HPDE6-E6E7 (cell line): ENCODE measurements around the gene KIF24.
A peak's percentile ranks its signal among the peaks of the same experiment; 100 is the strongest.
"Not testable (repeated sequence)": the region's sequence is repeated elsewhere in the genome, so short reads cannot be mapped to it uniquely, and the experiment has no call there.

ENCODE experiments used
- DNase-seq: peaks from one replicate; pipeline ENCODE4 v3.0.0; 2011; ENCODE audit warnings: missing footprints; ENCODE audit errors: extremely low spot score

The KIF24 gene

GRCh38 chr9:34326690-34327089 lies 2.4 kb downstream of the KIF24 start:
- no peak for DNase-seq

GRCh38 chr9:34322899-34323591 lies 6.0 kb downstream of the KIF24 start:
- no peak for DNase-seq

GRCh38 chr9:34321451-34321850 lies 7.6 kb downstream of the KIF24 start:
- DNase-seq, result no peak

GRCh38 chr9:34318163-34318790 lies 10.8 kb downstream of the KIF24 start:
- no peak for DNase-seq

GRCh38 chr9:34317436-34317835 lies 11.6 kb downstream of the KIF24 start:
- DNase-seq, result no peak

GRCh38 chr9:34311499-34312185 lies 17.4 kb downstream of the KIF24 start:
- no peak for DNase-seq

- no peak for DNase-seq
Measured at GRCh38 chr9:34310215-34310614, 18.9 kb downstream of the KIF24 start.

- DNase-seq, result not testable (repeated sequence)
Measured at GRCh38 chr9:34308316-34308715, 20.8 kb downstream of the KIF24 start.

GRCh38 chr9:34301064-34301463 lies 28.0 kb downstream of the KIF24 start:
- not testable (repeated sequence) for DNase-seq

- no peak for DNase-seq
Measured at GRCh38 chr9:34292552-34292951, 36.5 kb downstream of the KIF24 start.

- no peak for DNase-seq
Measured at GRCh38 chr9:34291423-34291822, 37.6 kb downstream of the KIF24 start.

- no peak for DNase-seq
Measured at GRCh38 chr9:34291023-34291422, 38.0 kb downstream of the KIF24 start.

GRCh38 chr9:34289159-34289558 lies 39.9 kb downstream of the KIF24 start:
- no peak for DNase-seq

GRCh38 chr9:34282096-34282495 lies 47.0 kb downstream of the KIF24 start:
- DNase-seq, result no peak

- DNase-seq, result peak; percentile 49
Measured at GRCh38 chr9:34279411-34279810, 49.7 kb downstream of the KIF24 start.
